Dedifferentiated amniotic fluid mesenchymal stem cell (primary cell): ENCODE measurements around the gene SMARCA4.
A peak's percentile ranks its signal among the peaks of the same experiment; 100 is the strongest.
"Not testable (repeated sequence)": the region's sequence is repeated elsewhere in the genome, so short reads cannot be mapped to it uniquely, and the experiment has no call there.

Source experiments
- DNase-seq: peaks from one replicate; pipeline ENCODE4 v3.0.0-alpha.2; 2016; ENCODE audit errors: extremely low spot score

Gene SMARCA4

GRCh38 chr19:10928563-10929401, 32.0 kb upstream of the SMARCA4 start, which contains the start of the genes TIMM29 and YIPF2:
Gene TIMM29, plus strand, starts transcription at chr19:10928811. Its CDS starts 12 bp downstream, at chr19:10928823.
Gene YIPF2, minus strand, starts transcription at chr19:10928639. Its CDS starts 229 bp downstream, at chr19:10928410.
- peak; percentile 99 for DNase-seq

GRCh38 chr19:10929402-10929794, 31.4 kb upstream of the SMARCA4 start:
- DNase-seq, result no peak

- DNase-seq, result no peak
Measured at GRCh38 chr19:10935371-10936059, 25.3 kb upstream of the SMARCA4 start.

- DNase-seq, result peak; percentile 81
Measured at GRCh38 chr19:10936661-10937084, 24.2 kb upstream of the SMARCA4 start.

GRCh38 chr19:10941649-10942048, 19.2 kb upstream of the SMARCA4 start:
- not testable (repeated sequence) for DNase-seq

GRCh38 chr19:10943412-10943811, 17.4 kb upstream of the SMARCA4 start:
- DNase-seq, result not testable (repeated sequence)

- DNase-seq, result no peak
Measured at GRCh38 chr19:10945264-10945663, 15.6 kb upstream of the SMARCA4 start.

- no peak for DNase-seq
Measured at GRCh38 chr19:10946958-10947657, 13.7 kb upstream of the SMARCA4 start.

GRCh38 chr19:10952809-10953208, 8.0 kb upstream of the SMARCA4 start:
- DNase-seq, result no peak

GRCh38 chr19:10959277-10959968, 1.4 kb upstream of the SMARCA4 start:
- not testable (repeated sequence) for DNase-seq

- peak; percentile 35 for DNase-seq
Measured at GRCh38 chr19:10961073-10961860, 437 bp downstream of the SMARCA4 start.

- no peak for DNase-seq
Measured at GRCh38 chr19:10962863-10963262, 2.0 kb downstream of the SMARCA4 start.

- no peak for DNase-seq
Measured at GRCh38 chr19:10963865-10964264, 3.0 kb downstream of the SMARCA4 start.

GRCh38 chr19:10964903-10965302, 4.1 kb downstream of the SMARCA4 start:
- DNase-seq, result no peak

- no peak for DNase-seq
Measured at GRCh38 chr19:10965398-10965797, 4.6 kb downstream of the SMARCA4 start.

GRCh38 chr19:10966809-10967208, 6.0 kb downstream of the SMARCA4 start:
- no peak for DNase-seq

- no peak for DNase-seq
Measured at GRCh38 chr19:10968527-10969135, 7.8 kb downstream of the SMARCA4 start.

- DNase-seq, result no peak
Measured at GRCh38 chr19:10971107-10971726, 10.4 kb downstream of the SMARCA4 start.

- DNase-seq, result peak; percentile 46
Measured at GRCh38 chr19:10975374-10976130, 14.7 kb downstream of the SMARCA4 start.
